ENCODE results near the gene EDARADD.

- no peak for TF ChIP-seq CTCF (conservative IDR thresholded peaks at IDR 0.05; ENCODE audit: low read depth, low read length)
- no peak for TF ChIP-seq EZH2phosphoT487 (IDR thresholded peaks at IDR 0.05; ENCODE audit: borderline replicate concordance, low read length)
- TF ChIP-seq EZH2 (IDR thresholded peaks at IDR 0.05; ENCODE audit: low read length, unreplicated experiment) = no peak
Observed at GRCh38 chr1:236400061-236400603, 6.0 kb downstream of the EDARADD start.

Data from PC-3 (cell line).